B cell (primary cell): ENCODE measurements around the gene EXT2. TPM values are rescaled to one million over a fixed set of nuclear protein-coding genes. Genes with fewer than 3 reads are reported as not detected.

Experiments
- ATAC-seq: fragments of 200-7000 bp; cut with Tn5 transposase; one replicate; pipeline ENCODE4 v1.10.0; 2021; ENCODE audit warnings: low read depth, mild to moderate bottlenecking, moderate number of reproducible peaks, moderate library complexity
- CTCF ChIA-PET: fragments of 350-600 bp; sonication (Branson Sonifier 250); formaldehyde crosslinking; loops from one replicate; lab custom pipeline; 2021; ENCODE audit warnings: antibody characterized with exemption, inconsistent platforms; lab: Charles Lee
- POLR2A ChIA-PET: fragments of 350-600 bp; sonication (Branson Sonifier 250); formaldehyde crosslinking; loops from one replicate; lab custom pipeline; 2021; ENCODE audit warnings: antibody characterized with exemption; lab: Charles Lee
- DNase-seq: peaks from one replicate; pipeline ENCODE4 v3.0.0; 2013
- H2AFZ ChIP-seq: 2 replicates; pipeline ENCODE4 v1.6.1; 2012; ENCODE audit warnings: mild to moderate bottlenecking, low read depth, low read length; ENCODE audit not compliant: insufficient read depth, poor library complexity, severe bottlenecking
- H3K27ac ChIP-seq, 2 donors: 1 replicate in 1 of 2; 2 replicates in 1 of 2; pipeline ENCODE4 v1.5.1; 2012 to 2013; ENCODE audit warnings: low read length in 2 of 2, mild to moderate bottlenecking in 2 of 2, moderate library complexity in 1 of 2
- H3K27me3 ChIP-seq, 4 experiments: fragments of 200-600 bp in 1 of 4; sonication (generic) in 1 of 4; replicated peaks in 1 of 4; 1 replicate in 2 of 4; 2 replicates in 2 of 4; pipeline versions ENCODE4 v1.6.1 to v1.7.0; 2013 to 2016; ENCODE audit warnings: low read length in 3 of 4, mild to moderate bottlenecking in 2 of 4, mixed read lengths in 1 of 4, moderate library complexity in 1 of 4; ENCODE audit not compliant: insufficient read depth in 4 of 4, control insufficient read depth in 3 of 4; ENCODE audit errors: control extremely low read depth in 1 of 4
- H3K36me3 ChIP-seq, 2 experiments: replicated peaks in 1 of 2; 1 replicate in 1 of 2; 2 replicates in 1 of 2; pipeline versions ENCODE4 v1.6.1 to v1.7.1; 2013; ENCODE audit warnings: low read length in 1 of 2; ENCODE audit not compliant: insufficient read depth in 2 of 2, control insufficient read depth in 1 of 2; ENCODE audit errors: control extremely low read depth in 1 of 2, extremely low read depth in 1 of 2
- H3K4me1 ChIP-seq, 2 donors: fragments of 200-600 bp in 1 of 2; sonication (generic) in 1 of 2; 1 replicate in 1 of 2; 2 replicates in 1 of 2; pipeline versions ENCODE4 v1.5.1 to v1.6.1; 2013 to 2017; ENCODE audit warnings: low read length in 2 of 2; ENCODE audit not compliant: control insufficient read depth in 2 of 2, insufficient read depth in 2 of 2
- H3K4me2 ChIP-seq: replicated peaks from 2 replicates; pipeline ENCODE3; 2012; ENCODE audit warnings: mild to moderate bottlenecking, low read depth, low read length; ENCODE audit not compliant: poor library complexity, severe bottlenecking
- H3K4me3 ChIP-seq, 5 experiments: fragments of 200-600 bp in 1 of 5; sonication (generic) in 1 of 5; 1 replicate in 3 of 5; 2 replicates in 2 of 5; pipeline versions ENCODE4 v1.5.1 to v1.7.0; 2011 to 2016; ENCODE audit warnings: low read length in 4 of 5, mild to moderate bottlenecking in 4 of 5, low read depth in 2 of 5, control low read depth in 1 of 5, moderate library complexity in 1 of 5; ENCODE audit not compliant: insufficient read depth in 1 of 5; ENCODE audit errors: control extremely low read depth in 1 of 5, extremely low read depth in 1 of 5
- H3K79me2 ChIP-seq: fragments of 200-600 bp; sonication (generic); one replicate; pipeline ENCODE4 v1.6.0; 2016; ENCODE audit warnings: low read length; ENCODE audit not compliant: control insufficient read depth, insufficient read depth
- H3K9ac ChIP-seq: fragments of 200-600 bp; sonication (generic); 2 replicates; pipeline ENCODE4 v1.6.1; 2017; ENCODE audit warnings: mild to moderate bottlenecking, low read length, moderate library complexity
- H3K9me3 ChIP-seq, 3 donors: one replicate each; pipeline versions ENCODE4 v1.6.1 to v1.7.1; 2013; ENCODE audit warnings: low read length in 2 of 3; ENCODE audit not compliant: control insufficient read depth in 2 of 3, insufficient read depth in 1 of 3; ENCODE audit errors: control extremely low read depth in 1 of 3
- H4K20me1 ChIP-seq: 2 replicates; pipeline ENCODE4 v1.6.0; 2012; ENCODE audit warnings: mild to moderate bottlenecking, low read length; ENCODE audit not compliant: insufficient read depth, control insufficient read depth, poor library complexity, severe bottlenecking
- H3K27ac Mint-ChIP-seq: one replicate; pipeline ENCODE4 v1.8.0; 2021; ENCODE audit warnings: mixed read lengths
- H3K27me3 Mint-ChIP-seq: one replicate; pipeline ENCODE4 v1.8.0; 2021; ENCODE audit warnings: mixed read lengths
- H3K4me1 Mint-ChIP-seq: one replicate; pipeline ENCODE4 v1.8.0; 2021; ENCODE audit warnings: mixed read lengths
- H3K4me3 Mint-ChIP-seq: one replicate; pipeline ENCODE4 v1.8.0; 2021; ENCODE audit warnings: mixed read lengths
- H3K9me3 Mint-ChIP-seq: one replicate; pipeline ENCODE4 v1.8.0; 2022; ENCODE audit warnings: mixed read lengths; ENCODE audit not compliant: insufficient read depth
- EZH2 ChIP-seq: IDR thresholded peaks from 2 replicates; pipeline ENCODE4 v1.6.1; 2012; ENCODE audit warnings: borderline replicate concordance, low read depth, mild to moderate bottlenecking, moderate library complexity, low read length; ENCODE audit not compliant: insufficient read depth, poor library complexity, severe bottlenecking
- WGBS: methylation state at CpG from one replicate; pipeline ENCODE4 v1.1.5; 2013; ENCODE audit warnings: missing lambda C conversion rate; ENCODE audit not compliant: insufficient coverage; 5-methylcytosine and 5-hydroxymethylcytosine counted together
- intact Hi-C: fragments of 100-400 bp; cut with micrococcal nuclease; formaldehyde crosslinking; loops from one replicate; pipeline ENCODE4 v1.10.0; 2022
- polyA plus RNA-seq: library from polyadenylated mRNA; depleted of rRNA; stranded (reverse); fragments of >200 nt; gene quantifications from 2 replicates; pipeline ENCODE4 v1.2.3, GENCODE V29; 2012
- total RNA-seq, 2 donors: library from RNA; stranded (reverse); fragments of 120-200 nt in 1 of 2; gene quantifications; 1 replicate in 1 of 2; 2 replicates in 1 of 2; pipeline versions ENCODE4 v1.2.3 to v1.2.4, GENCODE V29; 2013 to 2022
- TF ChIP-seq, protein P1 (sequence below): fragments of 200-600 bp; IDR thresholded peaks from one replicate; pipeline ENCODE4 v1.8.0; 2022; ENCODE audit warnings: antibody characterized with exemption, mild to moderate bottlenecking

Gene EXT2
- total and polyA plus RNA-seq, 2 donors (not counting 1 experiment from before 2014, with no cell fraction given): 11.0 to 27.8 TPM

DNA sequence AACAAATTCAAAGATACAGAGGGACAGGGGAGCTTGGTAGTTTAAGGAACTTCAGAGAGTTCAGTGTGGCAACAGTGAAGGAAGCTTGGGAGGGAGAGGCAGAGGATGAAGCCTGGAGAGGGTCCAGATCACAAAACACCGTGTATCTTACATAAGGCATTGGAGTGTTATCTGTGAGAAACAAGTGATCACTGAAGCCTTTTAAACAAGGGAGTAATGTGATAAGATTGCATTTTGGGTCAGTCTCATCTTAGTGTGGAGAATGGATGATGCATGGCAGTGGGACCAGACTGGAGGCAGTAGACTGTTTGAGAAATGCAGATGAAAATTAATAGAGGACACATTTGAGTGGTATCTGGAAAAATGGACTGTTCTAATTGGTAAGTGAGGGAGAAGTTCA is 79.4 kb downstream of the EXT2 start:
- no peak for DNase-seq
- POLR2A ChIA-PET: no interaction called here

GRCh38 chr11:44176546-44177213 is 81.2 kb downstream of the EXT2 start:
- Histone ChIP-seq H3K27ac (no peak overlapping the region), H3K4me3 (no peak overlapping the region), H3K4me2 (no peak overlapping the region), H2AFZ (no peak overlapping the region), H3K79me2 (no peaks in the 10 kb centered on the region), H3K9ac (no peak overlapping the region), H3K4me1 (no peaks in the 10 kb centered on the region), H3K9me3 (no peaks in the 10 kb centered on the region), H3K27me3 (no peaks in the 10 kb centered on the region), H3K36me3 (peaks cover 0 to 5% of the 10 kb centered on the region in 2 experiments), H4K20me1 (no peaks in the 10 kb centered on the region)
- Mint-ChIP-seq H3K4me1 (peaks cover 1% of the 10 kb centered on the region), H3K27me3 (no peaks in the 10 kb centered on the region), H3K9me3 (no peaks in the 10 kb centered on the region), H3K4me3 (no peak overlapping the region), H3K27ac (no peak overlapping the region)
- POLR2A ChIA-PET: no interaction called here
- ATAC-seq (no peak), DNase-seq (no peak)
- intact Hi-C loops: no loop called here
- no peak for TF ChIP-seq EZH2
- CTCF ChIA-PET: no interaction called here
- WGBS: 100% methylated on average over 1 of the region's 5 CpGs

More for the DNA sequence above, 79.4 kb downstream of the EXT2 start:
- intact Hi-C loops: no loop called here
- Mint-ChIP-seq H3K27me3 (no peaks in the 10 kb centered on the region), H3K27ac (no peak overlapping the region), H3K9me3 (no peaks in the 10 kb centered on the region), H3K4me1 (peaks cover 1% of the 10 kb centered on the region), H3K4me3 (no peak overlapping the region)
- CTCF ChIA-PET: no interaction called here
- Histone ChIP-seq H3K27ac (no peak overlapping the region), H3K4me2 (no peak overlapping the region), H4K20me1 (no peaks in the 10 kb centered on the region), H3K9ac (no peak overlapping the region), H3K36me3 (peaks cover 0 to 5% of the 10 kb centered on the region in 2 experiments), H3K4me1 (no peaks in the 10 kb centered on the region), H3K27me3 (no peaks in the 10 kb centered on the region), H2AFZ (no peak overlapping the region), H3K4me3 (no peak overlapping the region), H3K9me3 (no peaks in the 10 kb centered on the region), H3K79me2 (no peaks in the 10 kb centered on the region)
- ATAC-seq: no peak
- TF ChIP-seq, protein P1, sequence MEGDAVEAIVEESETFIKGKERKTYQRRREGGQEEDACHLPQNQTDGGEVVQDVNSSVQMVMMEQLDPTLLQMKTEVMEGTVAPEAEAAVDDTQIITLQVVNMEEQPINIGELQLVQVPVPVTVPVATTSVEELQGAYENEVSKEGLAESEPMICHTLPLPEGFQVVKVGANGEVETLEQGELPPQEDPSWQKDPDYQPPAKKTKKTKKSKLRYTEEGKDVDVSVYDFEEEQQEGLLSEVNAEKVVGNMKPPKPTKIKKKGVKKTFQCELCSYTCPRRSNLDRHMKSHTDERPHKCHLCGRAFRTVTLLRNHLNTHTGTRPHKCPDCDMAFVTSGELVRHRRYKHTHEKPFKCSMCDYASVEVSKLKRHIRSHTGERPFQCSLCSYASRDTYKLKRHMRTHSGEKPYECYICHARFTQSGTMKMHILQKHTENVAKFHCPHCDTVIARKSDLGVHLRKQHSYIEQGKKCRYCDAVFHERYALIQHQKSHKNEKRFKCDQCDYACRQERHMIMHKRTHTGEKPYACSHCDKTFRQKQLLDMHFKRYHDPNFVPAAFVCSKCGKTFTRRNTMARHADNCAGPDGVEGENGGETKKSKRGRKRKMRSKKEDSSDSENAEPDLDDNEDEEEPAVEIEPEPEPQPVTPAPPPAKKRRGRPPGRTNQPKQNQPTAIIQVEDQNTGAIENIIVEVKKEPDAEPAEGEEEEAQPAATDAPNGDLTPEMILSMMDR: no peak
- no peak for TF ChIP-seq EZH2
- WGBS: 100% methylated on average over 1 of the region's 1 CpG
